Transverse colon (tissue), 4 donors: ENCODE data around the gene SEZ6L2. TPM values are rescaled to one million over a fixed set of nuclear protein-coding genes. Genes with fewer than 3 reads are reported as not detected.
A peak's percentile ranks its signal among the peaks of the same experiment; 100 is the strongest.

ENCODE experiments used
- DNase-seq: peaks from one replicate; pipeline ENCODE4 v3.0.0-alpha.2; 2019
- H3K27ac ChIP-seq, 4 donors: fragments of 200-600 bp; sonication (generic); 2 replicates each; pipeline ENCODE4 v1.5.1; 2016 to 2018; ENCODE audit warnings: inconsistent platforms in 4 of 4
- H3K27me3 ChIP-seq: fragments of 200-600 bp; sonication (generic); 2 replicates; pipeline ENCODE4 v1.5.1; 2017; ENCODE audit warnings: inconsistent platforms
- H3K36me3 ChIP-seq, 4 donors: fragments of 200-600 bp; sonication (generic); 2 replicates each; pipeline ENCODE4 v1.5.1; 2017 to 2019; ENCODE audit warnings: inconsistent platforms in 4 of 4
- H3K4me1 ChIP-seq, 4 donors: fragments of 200-600 bp; sonication (generic); 2 replicates each; pipeline ENCODE4 v1.5.1; 2017 to 2020; ENCODE audit warnings: inconsistent platforms in 4 of 4
- H3K4me3 ChIP-seq, 4 donors: fragments of 200-600 bp; sonication (generic); 1 replicate in 1 of 4; 2 replicates in 3 of 4; pipeline versions ENCODE4 v1.5.1 to v1.6.1; 2017 to 2019; ENCODE audit warnings: inconsistent platforms in 4 of 4
- H3K9me3 ChIP-seq, 2 donors: fragments of 200-600 bp; sonication (generic); 2 replicates each; pipeline ENCODE4 v1.5.1; 2017 to 2019; ENCODE audit warnings: inconsistent platforms in 2 of 2
- CTCF ChIP-seq, 5 experiments: fragments of 200-600 bp in 3 of 5; fragments of 450-650 bp in 2 of 5; sonication (generic) in 3 of 5; IDR thresholded peaks; 1 replicate in 2 of 5; 2 replicates in 3 of 5; pipeline ENCODE4 v1.5.1; 2016 to 2017; ENCODE audit warnings: antibody characterized with exemption in 5 of 5, inconsistent platforms in 3 of 5, mild to moderate bottlenecking in 2 of 5, moderate library complexity in 1 of 5
- EP300 ChIP-seq: sonication (generic); formaldehyde crosslinking; IDR thresholded peaks from one replicate; pipeline ENCODE4 v1.6.1; 2017; ENCODE audit warnings: antibody characterized with exemption, low read depth
- POLR2A ChIP-seq: fragments of 450-650 bp; IDR thresholded peaks from one replicate; pipeline ENCODE4 v1.6.1; 2016; ENCODE audit warnings: antibody characterized with exemption, mild to moderate bottlenecking, moderate library complexity
- POLR2AphosphoS5 ChIP-seq, 3 donors: sonication (generic); formaldehyde crosslinking; IDR thresholded peaks; one replicate each; pipeline ENCODE4 v1.6.1; 2016; ENCODE audit warnings: antibody characterized with exemption in 3 of 3
- WGBS, 2 donors: methylation state at CpG; one replicate each; pipeline ENCODE4 v1.1.5; 2018; ENCODE audit warnings: low coverage in 1 of 2; 5-methylcytosine and 5-hydroxymethylcytosine counted together
- in situ Hi-C, 4 donors: fragments of 200-750 bp; cut with MboI; loops; one replicate each; pipeline versions ENCODE4 v1.15.0 to v1.15.1; 2017; ENCODE audit warnings: low sequenced_read_pairs in 3 of 4, low pct_ligation_motif_present in 1 of 4, low pct_unique_long_range_greater_than_20kb in 1 of 4
- intact Hi-C: fragments of 100-400 bp; cut with DNase I; formaldehyde crosslinking; loops from one replicate; pipeline ENCODE4 v1.15.1; 2023; ENCODE audit warnings: low total_unique reads
- total RNA-seq, 4 donors: library from RNA; depleted of rRNA; stranded (reverse); fragments of >200 nt; gene quantifications; one replicate each; pipeline ENCODE4 v1.1.0, GENCODE V29; 2016

Gene SEZ6L2
- total RNA-seq, 4 donors from 2014 or later = 2.0 to 9.7 (median 6.3) TPM

- in situ Hi-C loops (no loop called here), intact Hi-C loops (no loop called here)
- Histone ChIP-seq H3K27me3 (no peaks in the 10 kb centered on the region), H3K27ac (peak overlapping the region; percentile 87 to 96 (median 92)), H3K4me1 (peaks cover 14 to 23% (median 21%) of the 10 kb centered on the region in 4 donors), H3K9me3 (no peaks in the 10 kb centered on the region), H3K4me3 (peak overlapping the region in 3 of 4 donors; percentile 92 to 100 (median 93)), H3K36me3 (peaks cover 0 to 8% (median 2%) of the 10 kb centered on the region in 4 donors)
- no peak for TF ChIP-seq EP300
- no peak for TF ChIP-seq POLR2AphosphoS5 (IDR thresholded peaks at IDR 0.05)
- no peak for TF ChIP-seq POLR2A
- no peak for TF ChIP-seq CTCF (IDR thresholded peaks at IDR 0.05)
- DNase-seq = no peak
- 50 to 51% methylated on average over 5 to 12 of the region's 12 CpGs for WGBS, 2 donors
Observed at GRCh38 chr16:29927070-29927905, 27.9 kb upstream of the SEZ6L2 start.

GRCh38 chr16:29926711-29927052, 27.3 kb upstream of the SEZ6L2 start:
- Histone ChIP-seq H3K27me3 (no peaks in the 10 kb centered on the region), H3K4me1 (peaks cover 14 to 23% (median 21%) of the 10 kb centered on the region in 4 donors), H3K4me3 (peak overlapping the region; percentile 92 to 100 (median 93)), H3K9me3 (no peaks in the 10 kb centered on the region), H3K27ac (peak overlapping the region; percentile 87 to 96 (median 92)), H3K36me3 (peaks cover 0 to 12% (median 3%) of the 10 kb centered on the region in 4 donors)
- in situ Hi-C loops (no loop called here), intact Hi-C loops (no loop called here)
- 3 to 4% methylated on average over 5 to 12 of the region's 12 CpGs for WGBS, 2 donors
- peak; percentile 47 for DNase-seq
- TF ChIP-seq POLR2AphosphoS5 (IDR thresholded peaks at IDR 0.05) (no peak), EP300 (no peak), POLR2A (no peak), CTCF (IDR thresholded peaks at IDR 0.05) (no peak)

GRCh38 chr16:29925781-29926710, 26.7 kb upstream of the SEZ6L2 start, which contains the start of gene KCTD13:
TSS of gene KCTD13 (minus strand) at chr16:29926226. CDS start at chr16:29926033, 193 bp downstream.
- Histone ChIP-seq H3K27ac (peak within 1 kb of the TSS; percentile 87 to 96 (median 92)), H3K4me3 (peak within 1 kb of the TSS; percentile 92 to 100 (median 93)), H3K36me3 (peaks cover 0 to 19% (median 3%) of the 10 kb centered on the region in 4 donors), H3K4me1 (peaks cover 14 to 23% (median 21%) of the 10 kb centered on the region in 4 donors), H3K27me3 (no peaks in the 10 kb centered on the region), H3K9me3 (no peaks in the 10 kb centered on the region)
- in situ Hi-C loops = no loop called here
- DNase-seq = peak; percentile 89
- WGBS, 2 donors = 0 to 2% methylated on average over 1 to 68 of the region's 89 CpGs
- TF ChIP-seq POLR2AphosphoS5 (IDR thresholded peaks at IDR 0.05) (peak; percentile 92 to 97 (median 94)), POLR2A (peak; percentile 86), CTCF (IDR thresholded peaks at IDR 0.05) (no peak)
- intact Hi-C loops = no loop called here
